ENCODE results near the gene KCNT2. TPM values are rescaled to one million over a fixed set of nuclear protein-coding genes. Genes with fewer than 3 reads are reported as not detected.
"Not testable (repeated sequence)": the region's sequence is repeated elsewhere in the genome, so short reads cannot be mapped to it uniquely, and the experiment has no call there.

Gene KCNT2
- total and polyA plus RNA-seq, 7 donors, result 0.64 to 3.1 (median 1.8) TPM

GRCh38 chr1:196651637-196652215 is 43.5 kb upstream of the KCNT2 start, which contains the start of gene CFH:
CFH (plus strand) TSS chr1:196652043; CDS start chr1:196652118, 75 bp downstream.
- Histone ChIP-seq H3K27me3 (no peaks in the 10 kb centered on the region), H3K4me1 (no peaks in the 10 kb centered on the region), H3K27ac (peak within 1 kb of the TSS in 3 of 4 donors; percentile 6 to 54 (median 15)), H3K9me3 (no peaks in the 10 kb centered on the region), H3K36me3 (no peaks in the 10 kb centered on the region), H3K4me3 (peak within 1 kb of the TSS in 3 of 4 donors; percentile 16 to 26 (median 19))
- TF ChIP-seq CTCF (IDR thresholded peaks at IDR 0.05) (no peak), EP300 (IDR thresholded peaks at IDR 0.05) (no peak), POLR2AphosphoS5 (IDR thresholded peaks at IDR 0.05) (peak in 3 of 4 donors; percentile 63 to 79 (median 69)), POLR2A (IDR thresholded peaks at IDR 0.05) (peak in 1 of 2 donors; percentile 24)
- WGBS, 2 donors, result 15 to 28% methylated on average over 5 of the region's 5 CpGs
- intact Hi-C loops (cut with DNase I), result no loop called here
- no peak for DNase-seq

GRCh38 chr1:196651079-196651478 is 42.8 kb upstream of the KCNT2 start:
- Histone ChIP-seq H3K27me3 (no peaks in the 10 kb centered on the region), H3K27ac (peak overlapping the region in 1 of 4 donors; percentile 54), H3K9me3 (no peaks in the 10 kb centered on the region), H3K36me3 (no peaks in the 10 kb centered on the region), H3K4me1 (no peaks in the 10 kb centered on the region), H3K4me3 (no peak overlapping the region)
- no peak for DNase-seq
- no peak for TF ChIP-seq CTCF (IDR thresholded peaks at IDR 0.05)
- no peak for TF ChIP-seq EP300 (IDR thresholded peaks at IDR 0.05)
- no peak for TF ChIP-seq POLR2A (IDR thresholded peaks at IDR 0.05)
- TF ChIP-seq POLR2AphosphoS5 (IDR thresholded peaks at IDR 0.05), result no peak
- WGBS, 2 donors, result 65 to 70% methylated on average over 3 of the region's 3 CpGs
- intact Hi-C loops (cut with DNase I), result no loop called here

GRCh38 chr1:196650403-196650802 is 42.2 kb upstream of the KCNT2 start:
- H3K27ac ChIP-seq, result no peak overlapping the region
- no peak for DNase-seq
- no peaks in the 10 kb centered on the region for H3K36me3 ChIP-seq
- H3K4me1 ChIP-seq, result no peaks in the 10 kb centered on the region
- TF ChIP-seq EP300 (IDR thresholded peaks at IDR 0.05) (no peak), POLR2A (IDR thresholded peaks at IDR 0.05) (no peak)
- intact Hi-C loops (cut with DNase I), result no loop called here
- WGBS, 2 donors, result 82 to 87% methylated on average over 12 of the region's 12 CpGs
- H3K27me3 ChIP-seq, result no peaks in the 10 kb centered on the region
- H3K9me3 ChIP-seq, result no peaks in the 10 kb centered on the region
- no peak overlapping the region for H3K4me3 ChIP-seq

- H3K27me3 ChIP-seq, result no peaks in the 10 kb centered on the region
- H3K27ac ChIP-seq, result no peak overlapping the region
- TF ChIP-seq POLR2A (IDR thresholded peaks at IDR 0.05) (no peak), CTCF (IDR thresholded peaks at IDR 0.05) (no peak), EP300 (IDR thresholded peaks at IDR 0.05) (no peak), POLR2AphosphoS5 (IDR thresholded peaks at IDR 0.05) (no peak)
- no peak for DNase-seq
- 78 to 90% methylated on average over 12 of the region's 12 CpGs for WGBS, 2 donors
- H3K4me1 ChIP-seq, result no peaks in the 10 kb centered on the region
- H3K4me3 ChIP-seq, result no peak overlapping the region
- no peaks in the 10 kb centered on the region for H3K36me3 ChIP-seq
- no peaks in the 10 kb centered on the region for H3K9me3 ChIP-seq
- intact Hi-C loops (cut with DNase I), result no loop called here
Observed at GRCh38 chr1:196649990-196650389, 41.8 kb upstream of the KCNT2 start.

DNA sequence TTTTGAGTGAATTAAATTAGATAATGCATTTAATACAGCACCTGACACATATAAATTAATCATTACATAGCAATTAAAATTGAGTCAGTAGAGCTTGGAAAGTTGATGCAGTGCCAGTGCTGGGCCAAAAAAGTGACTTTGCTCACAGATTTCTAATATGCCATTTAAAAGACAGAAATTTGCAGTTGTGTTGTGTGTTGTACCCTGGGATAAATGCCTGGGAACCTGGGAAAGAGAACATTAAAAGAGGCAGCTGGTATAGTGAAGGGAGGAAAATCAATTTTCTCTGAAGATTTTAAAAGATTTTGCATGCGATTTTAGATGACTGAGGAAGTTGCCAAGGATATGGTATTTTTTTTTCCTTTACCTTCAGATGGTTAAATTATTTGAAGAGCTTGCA is 32.7 kb upstream of the KCNT2 start:
- Histone ChIP-seq H3K9me3 (no peaks in the 10 kb centered on the region), H3K36me3 (no peaks in the 10 kb centered on the region), H3K27me3 (no peaks in the 10 kb centered on the region), H3K27ac (no peak overlapping the region), H3K4me1 (no peaks in the 10 kb centered on the region), H3K4me3 (no peak overlapping the region)
- intact Hi-C loops (cut with DNase I), result no loop called here
- no peak for DNase-seq
- TF ChIP-seq POLR2A (IDR thresholded peaks at IDR 0.05) (no peak), POLR2AphosphoS5 (IDR thresholded peaks at IDR 0.05) (no peak), CTCF (IDR thresholded peaks at IDR 0.05) (no peak), EP300 (IDR thresholded peaks at IDR 0.05) (no peak)
- 80 to 94% methylated on average over 1 of the region's 1 CpG for WGBS, 2 donors

DNA sequence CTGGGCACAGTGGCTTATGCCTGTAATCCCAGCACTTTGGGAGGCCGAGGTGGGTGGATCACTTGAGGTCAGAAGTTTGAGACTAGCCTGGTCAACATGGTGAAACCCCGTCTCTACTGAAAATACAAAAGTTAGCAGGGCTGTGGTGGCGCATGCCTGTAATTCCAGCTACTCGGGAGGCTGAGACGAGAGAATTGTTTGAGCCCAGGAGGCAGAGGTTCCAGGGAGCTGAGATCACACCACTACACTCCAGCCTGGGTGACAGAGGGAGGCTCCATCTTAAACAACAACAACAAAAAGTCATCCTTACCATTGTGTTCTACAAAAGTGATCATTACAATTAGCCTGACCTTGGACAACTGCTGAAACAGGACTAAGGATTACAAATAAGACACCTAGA is 31.1 kb upstream of the KCNT2 start:
- DNase-seq; H3K27ac ChIP-seq; H3K4me1 ChIP-seq; intact Hi-C loops (cut with DNase I); H3K36me3 ChIP-seq; H3K4me3 ChIP-seq; H3K27me3 ChIP-seq; H3K9me3 ChIP-seq: not testable (repeated sequence)
- WGBS, 2 donors, result 78 to 79% methylated on average over 5 of the region's 5 CpGs

Measured in sigmoid colon (tissue), 7 donors.